ENCODE data around the gene MED27.

DNA sequence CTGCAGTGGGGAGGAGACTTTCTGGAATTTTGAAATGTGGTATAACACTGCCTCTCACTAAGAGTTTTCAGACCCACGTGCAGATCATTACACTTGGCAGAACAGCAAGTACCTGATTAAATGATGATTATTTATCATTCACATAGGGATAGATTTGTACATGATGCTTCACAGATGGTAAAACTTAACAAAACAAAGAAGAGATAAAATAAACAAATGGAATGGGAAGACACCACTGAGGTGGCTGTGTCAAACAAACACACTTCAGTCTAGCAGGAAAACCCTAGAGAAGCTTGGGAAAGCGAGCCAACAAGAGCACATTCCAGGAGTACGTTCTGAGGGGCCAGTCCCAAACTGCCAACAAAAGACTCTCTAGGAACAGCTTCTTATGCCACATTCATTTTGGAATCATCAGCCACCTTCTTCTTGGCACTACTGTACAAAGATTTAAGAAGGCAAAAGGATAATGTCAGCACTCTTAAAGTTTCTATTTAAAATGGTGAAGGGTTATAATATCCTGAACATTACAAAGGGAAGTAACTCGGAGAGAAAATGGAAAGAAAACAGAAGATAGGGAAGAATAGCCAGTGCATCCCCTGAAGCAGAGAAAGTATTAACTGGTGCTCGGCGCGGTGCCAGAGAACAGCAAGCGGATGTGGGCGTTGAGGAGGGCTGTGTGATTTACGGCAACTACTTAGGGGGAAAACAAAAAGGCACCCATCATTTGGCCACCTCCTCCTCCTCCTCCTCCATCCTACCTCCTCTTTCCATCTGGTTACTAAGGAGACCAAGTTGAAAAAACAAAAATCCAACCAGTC lies 1.6 kb downstream of the MED27 start:
- TF ChIP-seq, protein P1, sequence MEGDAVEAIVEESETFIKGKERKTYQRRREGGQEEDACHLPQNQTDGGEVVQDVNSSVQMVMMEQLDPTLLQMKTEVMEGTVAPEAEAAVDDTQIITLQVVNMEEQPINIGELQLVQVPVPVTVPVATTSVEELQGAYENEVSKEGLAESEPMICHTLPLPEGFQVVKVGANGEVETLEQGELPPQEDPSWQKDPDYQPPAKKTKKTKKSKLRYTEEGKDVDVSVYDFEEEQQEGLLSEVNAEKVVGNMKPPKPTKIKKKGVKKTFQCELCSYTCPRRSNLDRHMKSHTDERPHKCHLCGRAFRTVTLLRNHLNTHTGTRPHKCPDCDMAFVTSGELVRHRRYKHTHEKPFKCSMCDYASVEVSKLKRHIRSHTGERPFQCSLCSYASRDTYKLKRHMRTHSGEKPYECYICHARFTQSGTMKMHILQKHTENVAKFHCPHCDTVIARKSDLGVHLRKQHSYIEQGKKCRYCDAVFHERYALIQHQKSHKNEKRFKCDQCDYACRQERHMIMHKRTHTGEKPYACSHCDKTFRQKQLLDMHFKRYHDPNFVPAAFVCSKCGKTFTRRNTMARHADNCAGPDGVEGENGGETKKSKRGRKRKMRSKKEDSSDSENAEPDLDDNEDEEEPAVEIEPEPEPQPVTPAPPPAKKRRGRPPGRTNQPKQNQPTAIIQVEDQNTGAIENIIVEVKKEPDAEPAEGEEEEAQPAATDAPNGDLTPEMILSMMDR (IDR thresholded peaks at IDR 0.05; ENCODE audit: borderline replicate concordance, extremely low read depth, low read length, poor library complexity, severe bottlenecking): no peak
- TF ChIP-seq EZH2 (IDR thresholded peaks at IDR 0.05; ENCODE audit: borderline replicate concordance, low read depth, low read length, severe bottlenecking): no peak

Measured in DND-41 (cell line).